ENCODE results near the gene KDM1A. TPM values are rescaled to one million over a fixed set of nuclear protein-coding genes. Genes with fewer than 3 reads are reported as not detected.
A peak's percentile ranks its signal among the peaks of the same experiment; 100 is the strongest.

The KDM1A gene
- total and polyA plus RNA-seq, 3 experiments from 2014 or later, result 49.4 to 59.9 (median 57.5) TPM

DNA sequence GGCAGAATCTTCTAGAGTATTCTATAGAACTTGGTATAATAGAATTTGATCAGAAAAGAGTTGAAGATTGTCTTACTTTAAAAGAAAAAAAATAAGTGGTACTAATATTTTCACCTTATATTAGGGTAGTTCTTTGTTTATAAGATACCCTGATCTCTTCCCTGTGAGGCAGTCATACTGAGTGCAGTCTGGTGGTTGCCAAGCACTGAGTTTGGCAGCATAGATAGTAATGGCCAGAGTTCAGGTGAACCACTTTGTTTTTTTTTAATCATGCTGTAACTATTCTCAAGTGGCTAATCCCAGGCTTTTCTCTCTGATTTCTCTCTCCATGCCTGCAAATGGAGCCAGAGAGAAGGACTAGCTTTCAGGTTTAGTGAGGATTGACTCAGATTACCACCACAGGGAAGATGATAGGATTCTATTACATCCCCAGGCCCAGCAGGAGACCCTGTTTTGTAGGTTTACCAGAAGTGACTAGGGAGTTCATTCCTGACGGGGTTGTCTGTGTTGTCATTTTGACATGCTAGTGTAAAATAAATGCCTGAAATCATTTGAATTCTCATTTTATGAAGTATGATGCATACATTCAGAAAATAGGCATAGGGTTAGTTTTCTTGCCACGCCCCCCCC is 16.7 kb downstream of the KDM1A start:
- Histone ChIP-seq H3K36me3 (ENCODE audit: insufficient read depth, low read length) (no peaks in the 10 kb centered on the region), H3K4me1 (ENCODE audit: insufficient read depth, low read length) (no peaks in the 10 kb centered on the region), H3K9me3 (ENCODE audit: low read length) (no peaks in the 10 kb centered on the region), H3K27ac (ENCODE audit: low read depth, low read length) (no peak overlapping the region), H3K4me3 (ENCODE audit: low read length) (no peak overlapping the region), H3K27me3 (ENCODE audit: insufficient read depth, low read length, poor library complexity, severe bottlenecking) (no peaks in the 10 kb centered on the region)
- POLR2A ChIA-PET, result interaction anchor here (0.6 kb wide), 1 partner anchor 953 kb away, joined by 3 read pairs; no protein-coding TSS in a partner anchor
- H3K27ac Mint-ChIP-seq, result no peak overlapping the region
- H3K9me3 Mint-ChIP-seq, result no peaks in the 10 kb centered on the region
- CTCF ChIA-PET, result no interaction called here
- H3K4me1 Mint-ChIP-seq, result peaks cover 34 to 59% (median 41%) of the 10 kb centered on the region in 3 donors
- no peak overlapping the region for H3K4me3 Mint-ChIP-seq
- DNase-seq, result no peak
- H3K27me3 Mint-ChIP-seq, result no peaks in the 10 kb centered on the region
- peaks cover 0 to 25% (median 8%) of the 10 kb centered on the region in 3 donors for H3K36me3 Mint-ChIP-seq

GRCh38 chr1:23037081-23037740 is 17.9 kb downstream of the KDM1A start:
- POLR2A ChIA-PET, result no interaction called here
- Histone ChIP-seq H3K9me3 (ENCODE audit: low read length) (no peaks in the 10 kb centered on the region), H3K4me1 (ENCODE audit: insufficient read depth, low read length) (no peaks in the 10 kb centered on the region), H3K27ac (ENCODE audit: low read depth, low read length) (no peak overlapping the region), H3K4me3 (ENCODE audit: low read length) (no peak overlapping the region), H3K27me3 (ENCODE audit: insufficient read depth, low read length, poor library complexity, severe bottlenecking) (no peaks in the 10 kb centered on the region), H3K36me3 (ENCODE audit: insufficient read depth, low read length) (no peaks in the 10 kb centered on the region)
- Mint-ChIP-seq H3K27me3 (no peaks in the 10 kb centered on the region), H3K36me3 (peaks cover 0 to 20% (median 8%) of the 10 kb centered on the region in 3 donors), H3K9me3 (no peaks in the 10 kb centered on the region), H3K27ac (no peak overlapping the region), H3K4me1 (peaks cover 30 to 55% (median 36%) of the 10 kb centered on the region in 3 donors), H3K4me3 (no peak overlapping the region)
- DNase-seq, result no peak
- CTCF ChIA-PET, result no interaction called here

GRCh38 chr1:23039308-23039826 is 20.1 kb downstream of the KDM1A start:
- Histone ChIP-seq H3K27ac (ENCODE audit: low read depth, low read length) (no peak overlapping the region), H3K36me3 (ENCODE audit: insufficient read depth, low read length) (no peaks in the 10 kb centered on the region), H3K27me3 (ENCODE audit: insufficient read depth, low read length, poor library complexity, severe bottlenecking) (no peaks in the 10 kb centered on the region), H3K9me3 (ENCODE audit: low read length) (no peaks in the 10 kb centered on the region), H3K4me1 (ENCODE audit: insufficient read depth, low read length) (no peaks in the 10 kb centered on the region), H3K4me3 (ENCODE audit: low read length) (no peak overlapping the region)
- no peak overlapping the region for H3K4me3 Mint-ChIP-seq
- POLR2A ChIA-PET, result no interaction called here
- CTCF ChIA-PET, result no interaction called here
- H3K4me1 Mint-ChIP-seq, result peaks cover 26 to 51% (median 31%) of the 10 kb centered on the region in 3 donors
- H3K27ac Mint-ChIP-seq, result peak overlapping the region in 2 of 8 donors; percentile 25 to 40
- H3K27me3 Mint-ChIP-seq, result no peaks in the 10 kb centered on the region
- H3K9me3 Mint-ChIP-seq, result no peaks in the 10 kb centered on the region
- H3K36me3 Mint-ChIP-seq, result peaks cover 0 to 18% (median 5%) of the 10 kb centered on the region in 3 donors
- no peak for DNase-seq

DNA sequence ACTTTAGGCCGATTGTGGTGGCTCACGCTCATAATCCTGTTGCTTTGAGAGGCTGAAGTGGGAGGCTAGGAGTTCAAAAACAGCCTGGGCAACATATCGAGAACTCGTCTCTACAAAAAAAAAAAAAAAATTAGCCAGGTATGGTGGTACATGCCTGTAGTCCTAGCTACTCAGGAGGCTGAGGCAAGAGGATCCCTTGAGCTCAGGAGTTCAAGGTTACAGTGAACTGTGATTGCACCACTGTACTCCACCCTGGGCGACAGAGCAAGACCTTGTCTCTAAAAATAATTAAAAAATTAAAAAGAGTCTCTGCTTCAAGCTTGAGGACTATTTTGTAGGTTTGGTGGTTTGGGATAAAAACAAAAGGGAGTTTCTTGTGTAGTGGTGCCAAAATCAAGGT is 21.2 kb downstream of the KDM1A start:
- Mint-ChIP-seq H3K27ac (no peak overlapping the region), H3K4me3 (no peak overlapping the region), H3K9me3 (no peaks in the 10 kb centered on the region), H3K4me1 (peaks cover 23 to 57% (median 40%) of the 10 kb centered on the region in 3 donors), H3K36me3 (peaks cover 0 to 24% (median 9%) of the 10 kb centered on the region in 3 donors), H3K27me3 (no peaks in the 10 kb centered on the region)
- no peaks in the 10 kb centered on the region for H3K36me3 ChIP-seq (ENCODE audit: insufficient read depth, low read length)
- H3K9me3 ChIP-seq (ENCODE audit: low read length), result no peaks in the 10 kb centered on the region
- no peak overlapping the region for H3K27ac ChIP-seq (ENCODE audit: low read depth, low read length)
- H3K4me1 ChIP-seq (ENCODE audit: insufficient read depth, low read length), result no peaks in the 10 kb centered on the region
- ChIA-PET POLR2A (no interaction called here), CTCF (no interaction called here)
- DNase-seq, result no peak
- no peaks in the 10 kb centered on the region for H3K27me3 ChIP-seq (ENCODE audit: insufficient read depth, low read length, poor library complexity, severe bottlenecking)
- no peak overlapping the region for H3K4me3 ChIP-seq (ENCODE audit: low read length)

DNA sequence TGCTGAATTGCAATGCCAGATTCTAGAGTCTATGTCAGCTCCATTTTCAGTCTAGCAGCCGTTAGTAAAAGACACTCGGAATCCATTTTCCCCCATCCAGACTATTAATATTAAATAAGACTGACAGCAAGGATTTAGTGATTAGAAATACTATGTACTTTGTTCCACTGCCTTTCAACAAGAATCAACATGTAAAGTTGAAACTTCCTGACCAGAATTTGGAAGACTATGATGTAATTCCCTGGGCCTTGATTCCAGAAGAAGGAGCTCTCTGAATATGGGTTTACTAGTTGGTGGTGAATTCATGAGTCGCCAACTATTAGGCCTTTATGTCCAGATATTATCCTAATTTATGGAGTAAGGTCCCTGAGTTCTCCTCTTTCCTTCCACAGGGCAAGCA is 24.8 kb downstream of the KDM1A start:
- POLR2A ChIA-PET, result no interaction called here
- Mint-ChIP-seq H3K27me3 (no peaks in the 10 kb centered on the region), H3K27ac (no peak overlapping the region), H3K4me3 (no peak overlapping the region), H3K36me3 (peaks cover 0 to 30% (median 9%) of the 10 kb centered on the region in 3 donors), H3K9me3 (no peaks in the 10 kb centered on the region), H3K4me1 (peaks cover 28 to 42% (median 41%) of the 10 kb centered on the region in 3 donors)
- H3K36me3 ChIP-seq (ENCODE audit: insufficient read depth, low read length), result no peaks in the 10 kb centered on the region
- H3K27me3 ChIP-seq (ENCODE audit: insufficient read depth, low read length, poor library complexity, severe bottlenecking), result no peaks in the 10 kb centered on the region
- H3K9me3 ChIP-seq (ENCODE audit: low read length), result no peaks in the 10 kb centered on the region
- no peaks in the 10 kb centered on the region for H3K4me1 ChIP-seq (ENCODE audit: insufficient read depth, low read length)
- CTCF ChIA-PET, result no interaction called here
- DNase-seq, result no peak
- no peak overlapping the region for H3K27ac ChIP-seq (ENCODE audit: low read depth, low read length)
- no peak overlapping the region for H3K4me3 ChIP-seq (ENCODE audit: low read length)

- Histone ChIP-seq H3K4me3 (ENCODE audit: low read length) (no peak overlapping the region), H3K4me1 (ENCODE audit: insufficient read depth, low read length) (no peaks in the 10 kb centered on the region), H3K9me3 (ENCODE audit: low read length) (no peaks in the 10 kb centered on the region), H3K27me3 (ENCODE audit: insufficient read depth, low read length, poor library complexity, severe bottlenecking) (no peaks in the 10 kb centered on the region), H3K36me3 (ENCODE audit: insufficient read depth, low read length) (peaks cover 13% of the 10 kb centered on the region), H3K27ac (ENCODE audit: low read depth, low read length) (peak overlapping the region; percentile 10)
- Mint-ChIP-seq H3K9me3 (no peaks in the 10 kb centered on the region), H3K27me3 (no peaks in the 10 kb centered on the region), H3K4me3 (no peak overlapping the region), H3K36me3 (peaks cover 6 to 52% (median 25%) of the 10 kb centered on the region in 3 donors), H3K4me1 (peaks cover 9 to 26% (median 10%) of the 10 kb centered on the region in 3 donors), H3K27ac (no peak overlapping the region)
- ChIA-PET POLR2A (no interaction called here), CTCF (interaction anchor here (0.9 kb wide), 1 partner anchor 26 kb away, joined by 3 read pairs; no protein-coding TSS in a partner anchor)
- DNase-seq, result no peak
Observed at GRCh38 chr1:23050201-23050600, 30.9 kb downstream of the KDM1A start.

GRCh38 chr1:23051290-23051909 is 32.1 kb downstream of the KDM1A start:
- Histone ChIP-seq H3K27me3 (ENCODE audit: insufficient read depth, low read length, poor library complexity, severe bottlenecking) (no peaks in the 10 kb centered on the region), H3K4me3 (ENCODE audit: low read length) (no peak overlapping the region), H3K9me3 (ENCODE audit: low read length) (no peaks in the 10 kb centered on the region), H3K36me3 (ENCODE audit: insufficient read depth, low read length) (peaks cover 13% of the 10 kb centered on the region), H3K27ac (ENCODE audit: low read depth, low read length) (no peak overlapping the region), H3K4me1 (ENCODE audit: insufficient read depth, low read length) (no peaks in the 10 kb centered on the region)
- Mint-ChIP-seq H3K4me3 (no peak overlapping the region), H3K9me3 (no peaks in the 10 kb centered on the region), H3K27ac (peak overlapping the region in 2 of 8 donors; percentile 46 to 54), H3K27me3 (no peaks in the 10 kb centered on the region), H3K4me1 (peaks cover 0 to 14% (median 4%) of the 10 kb centered on the region in 3 donors), H3K36me3 (peaks cover 12 to 55% (median 26%) of the 10 kb centered on the region in 3 donors)
- ChIA-PET POLR2A (no interaction called here), CTCF (no interaction called here)
- no peak for DNase-seq

DNA sequence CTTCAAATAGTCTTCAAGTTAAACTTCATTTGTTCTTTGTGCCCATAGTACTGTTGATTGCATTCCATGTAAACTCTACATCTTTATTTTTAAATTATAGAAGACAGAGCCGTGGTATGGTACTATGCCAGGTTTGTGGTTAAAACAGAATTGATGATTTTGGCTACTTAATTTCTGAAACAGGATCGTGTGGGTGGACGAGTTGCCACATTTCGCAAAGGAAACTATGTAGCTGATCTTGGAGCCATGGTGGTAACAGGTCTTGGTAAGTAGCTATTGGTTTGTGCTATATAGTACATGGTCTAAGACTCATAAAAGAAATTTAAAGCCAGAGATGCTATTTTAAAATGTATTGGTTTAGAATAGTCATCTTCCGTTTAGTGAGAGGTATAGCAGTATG is 38.0 kb downstream of the KDM1A start:
- H3K4me3 ChIP-seq (ENCODE audit: low read length), result no peak overlapping the region
- H3K27ac ChIP-seq (ENCODE audit: low read depth, low read length), result no peak overlapping the region
- H3K9me3 ChIP-seq (ENCODE audit: low read length), result no peaks in the 10 kb centered on the region
- Mint-ChIP-seq H3K27me3 (no peaks in the 10 kb centered on the region), H3K4me1 (peaks cover 0 to 1% (median 0%) of the 10 kb centered on the region in 3 donors), H3K36me3 (peaks cover 7 to 88% (median 30%) of the 10 kb centered on the region in 3 donors), H3K4me3 (no peak overlapping the region), H3K27ac (no peak overlapping the region), H3K9me3 (no peaks in the 10 kb centered on the region)
- POLR2A ChIA-PET, result no interaction called here
- H3K27me3 ChIP-seq (ENCODE audit: insufficient read depth, low read length, poor library complexity, severe bottlenecking), result no peaks in the 10 kb centered on the region
- CTCF ChIA-PET, result no interaction called here
- H3K4me1 ChIP-seq (ENCODE audit: insufficient read depth, low read length), result no peaks in the 10 kb centered on the region
- DNase-seq, result no peak
- peaks cover 46% of the 10 kb centered on the region for H3K36me3 ChIP-seq (ENCODE audit: insufficient read depth, low read length)
